GM12864 (cell line): ENCODE measurements around the gene C4orf17.
"Not testable (repeated sequence)": the region's sequence is repeated elsewhere in the genome, so short reads cannot be mapped to it uniquely, and the experiment has no call there.

Source experiments
- DNase-seq: peaks from one replicate; pipeline ENCODE4 v3.0.0-alpha.2; 2011; ENCODE audit warnings: low read depth
- H3K4me3 ChIP-seq: 2 replicates; pipeline ENCODE4 v1.5.1; 2011; ENCODE audit warnings: mild to moderate bottlenecking, low read depth, low read length, control low read depth
- CTCF ChIP-seq: IDR thresholded peaks from 2 replicates; pipeline ENCODE4 v1.5.1; 2011; ENCODE audit warnings: low read depth, mild to moderate bottlenecking, moderate library complexity, low read length, control low read depth, inconsistent platforms; ENCODE audit errors: missing control alignments

C4orf17 gene

GRCh38 chr4:99504804-99505502 is 5.9 kb upstream of the C4orf17 start:
- no peak for TF ChIP-seq CTCF
- DNase-seq = no peak
- H3K4me3 ChIP-seq = no peak overlapping the region

GRCh38 chr4:99506781-99507180 is 4.0 kb upstream of the C4orf17 start:
- no peak for DNase-seq
- H3K4me3 ChIP-seq = no peak overlapping the region
- no peak for TF ChIP-seq CTCF

- DNase-seq = no peak
These were observed 3.5 kb upstream of the C4orf17 start for GRCh38 chr4:99507349-99507748.

GRCh38 chr4:99507762-99508161 is 3.1 kb upstream of the C4orf17 start:
- TF ChIP-seq CTCF = no peak
- H3K4me3 ChIP-seq = no peak overlapping the region
- DNase-seq = no peak

More at GRCh38 chr4:99507349-99507748, 3.5 kb upstream of the C4orf17 start:
- no peak overlapping the region for H3K4me3 ChIP-seq
- no peak for TF ChIP-seq CTCF

DNA sequence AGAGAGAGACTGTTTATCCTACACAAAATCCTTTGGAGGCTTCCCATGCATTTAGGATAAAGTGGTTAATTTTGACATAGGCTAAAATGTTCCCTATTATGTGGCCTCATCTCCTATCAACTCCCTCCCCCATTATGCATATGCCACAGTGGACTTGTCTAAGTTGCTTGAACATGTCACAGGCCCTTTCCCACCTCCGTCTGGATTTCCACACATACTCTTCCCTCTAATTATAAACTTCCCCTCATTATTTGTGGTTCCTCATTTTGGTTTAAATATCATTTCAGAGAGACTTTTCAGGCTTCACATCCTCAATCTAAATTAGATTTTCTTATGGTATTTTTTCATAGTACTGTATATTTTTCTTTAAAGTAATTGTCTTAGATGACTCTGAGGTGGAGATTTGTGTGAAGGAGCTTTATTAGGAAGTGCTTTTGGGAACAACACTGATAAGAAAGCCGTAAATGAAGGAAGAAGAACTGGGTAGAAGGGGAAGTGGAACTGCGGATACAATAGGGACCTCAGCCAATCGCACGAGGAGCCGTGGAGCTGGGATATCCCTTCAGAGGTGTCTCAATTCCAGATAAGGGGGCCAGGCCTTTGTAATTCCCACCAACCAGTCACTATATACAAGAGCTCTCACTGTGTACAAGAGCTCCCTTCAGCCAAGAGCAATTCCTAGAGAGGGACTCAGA is 7.9 kb downstream of the C4orf17 start:
- TF ChIP-seq CTCF = no peak
- H3K4me3 ChIP-seq = no peak overlapping the region
- DNase-seq = no peak

DNA sequence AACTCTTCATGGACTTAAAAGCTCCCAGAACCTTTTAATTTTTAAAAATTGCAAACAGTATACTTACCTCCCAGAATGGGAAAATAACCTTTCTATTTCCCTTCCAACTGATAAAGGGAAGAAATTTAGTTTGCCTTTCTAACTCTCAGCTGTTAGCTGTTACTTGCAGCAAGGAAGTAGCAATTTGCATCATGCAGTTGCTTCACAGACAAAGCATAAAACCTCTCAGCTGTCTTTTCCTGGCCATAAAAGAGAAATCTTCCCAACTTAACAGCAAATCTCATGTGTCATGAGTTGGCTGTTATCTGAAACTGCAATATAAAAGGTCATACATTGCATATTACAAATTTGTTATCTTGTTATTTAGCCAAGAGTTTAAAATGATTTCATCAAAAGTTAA is 18.4 kb downstream of the C4orf17 start:
- TF ChIP-seq CTCF = no peak
- H3K4me3 ChIP-seq = no peak overlapping the region
- DNase-seq = no peak

DNA sequence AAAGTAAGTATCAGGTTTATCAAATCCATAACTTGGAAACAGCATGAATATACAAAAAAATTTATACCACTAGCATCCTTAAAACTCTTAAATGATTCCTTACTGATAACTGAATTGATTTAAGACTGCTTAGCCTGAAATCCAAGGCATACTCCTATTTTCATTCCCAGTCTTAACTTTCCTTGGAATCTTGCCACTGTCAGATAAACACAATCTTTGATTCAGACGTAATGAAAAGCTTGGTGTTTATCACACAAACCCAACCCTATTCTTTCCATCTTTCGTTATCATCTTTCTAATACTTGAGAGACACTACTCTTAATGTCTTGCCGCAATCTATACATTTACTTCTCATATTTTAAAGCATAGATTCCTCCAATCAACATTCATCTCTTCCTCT is 19.1 kb downstream of the C4orf17 start:
- DNase-seq = no peak
- no peak for TF ChIP-seq CTCF
- no peak overlapping the region for H3K4me3 ChIP-seq

GRCh38 chr4:99534699-99535098 is 23.9 kb downstream of the C4orf17 start:
- H3K4me3 ChIP-seq, DNase-seq: not testable (repeated sequence)
